NCI-H2196 treated with DMSO at 0.1 percent for 48 hours (cell line): Measurements from ENCODE around the gene UTP3.
A peak's percentile ranks its signal among the peaks of the same experiment; 100 is the strongest.
"Not testable (repeated sequence)": the region's sequence is repeated elsewhere in the genome, so short reads cannot be mapped to it uniquely, and the experiment has no call there.

Experiments
- DNase-seq: peaks from one replicate; lab custom pipeline; 2025; ENCODE audit not compliant: unreplicated experiment; lab: John Stamatoyannopoulos, UW

UTP3 gene

GRCh38 chr4:70687392-70687791 lies 940 bp upstream of the UTP3 start:
- DNase-seq, result no peak

- no peak for DNase-seq
Measured at GRCh38 chr4:70688795-70689231, 481 bp downstream of the UTP3 start.

GRCh38 chr4:70691661-70692060 lies 3.3 kb downstream of the UTP3 start:
- DNase-seq, result no peak

- not testable (repeated sequence) for DNase-seq
Measured at GRCh38 chr4:70694633-70695032, 6.3 kb downstream of the UTP3 start.

GRCh38 chr4:70698435-70698834 lies 10.1 kb downstream of the UTP3 start:
- not testable (repeated sequence) for DNase-seq

GRCh38 chr4:70700712-70701111 lies 12.4 kb downstream of the UTP3 start:
- DNase-seq, result no peak

GRCh38 chr4:70701271-70701670 lies 12.9 kb downstream of the UTP3 start:
- DNase-seq, result no peak

GRCh38 chr4:70702592-70702991 lies 14.3 kb downstream of the UTP3 start:
- not testable (repeated sequence) for DNase-seq

GRCh38 chr4:70703619-70704214 lies 15.4 kb downstream of the UTP3 start:
- peak; percentile 8 for DNase-seq

- DNase-seq, result peak; percentile 28
Measured at GRCh38 chr4:70704215-70704930, 16.0 kb downstream of the UTP3 start.

- no peak for DNase-seq
Measured at GRCh38 chr4:70704931-70705182, 16.5 kb downstream of the UTP3 start.

- peak; percentile 11 for DNase-seq
Measured at GRCh38 chr4:70705183-70706043, 17.1 kb downstream of the UTP3 start.

GRCh38 chr4:70706044-70706461 lies 17.7 kb downstream of the UTP3 start:
- no peak for DNase-seq

GRCh38 chr4:70706516-70706915 lies 18.2 kb downstream of the UTP3 start:
- DNase-seq, result no peak

- no peak for DNase-seq
Measured at GRCh38 chr4:70709611-70710205, 21.4 kb downstream of the UTP3 start.

GRCh38 chr4:70711599-70711998 lies 23.3 kb downstream of the UTP3 start:
- DNase-seq, result no peak

- DNase-seq, result no peak
Measured at GRCh38 chr4:70712150-70712549, 23.8 kb downstream of the UTP3 start.

- DNase-seq, result no peak
Measured at GRCh38 chr4:70712604-70713452, 24.5 kb downstream of the UTP3 start.

GRCh38 chr4:70713453-70714078 lies 25.2 kb downstream of the UTP3 start:
- DNase-seq, result no peak
